ENCODE results near the gene DDX11. TPM values are rescaled to one million over a fixed set of nuclear protein-coding genes. Genes with fewer than 3 reads are reported as not detected.
"Not testable (repeated sequence)": the region's sequence is repeated elsewhere in the genome, so short reads cannot be mapped to it uniquely, and the experiment has no call there.

The DDX11 gene
- 14.4 TPM for polyA plus RNA-seq (2013, experiment 1 of 2; ENCODE audit: insufficient read length)
- polyA plus RNA-seq (2013, experiment 2 of 2; ENCODE audit: insufficient read length), result 15.5 TPM

GRCh38 chr12:31073527-31074332 is at the start of gene DDX11:
DDX11 (plus strand) TSS chr12:31073860; CDS start chr12:31078394, 4,534 bp downstream.
- peak; percentile 88 for DNase-seq

- DNase-seq, result no peak
These were observed 47.5 kb upstream of the DDX11 start for GRCh38 chr12:31026202-31026601.

GRCh38 chr12:31027006-31027405 is 46.7 kb upstream of the DDX11 start:
- not testable (repeated sequence) for DNase-seq

GRCh38 chr12:31029468-31029867 is 44.2 kb upstream of the DDX11 start:
- no peak for DNase-seq

GRCh38 chr12:31029916-31030562 is 43.6 kb upstream of the DDX11 start:
- no peak for DNase-seq

DNA sequence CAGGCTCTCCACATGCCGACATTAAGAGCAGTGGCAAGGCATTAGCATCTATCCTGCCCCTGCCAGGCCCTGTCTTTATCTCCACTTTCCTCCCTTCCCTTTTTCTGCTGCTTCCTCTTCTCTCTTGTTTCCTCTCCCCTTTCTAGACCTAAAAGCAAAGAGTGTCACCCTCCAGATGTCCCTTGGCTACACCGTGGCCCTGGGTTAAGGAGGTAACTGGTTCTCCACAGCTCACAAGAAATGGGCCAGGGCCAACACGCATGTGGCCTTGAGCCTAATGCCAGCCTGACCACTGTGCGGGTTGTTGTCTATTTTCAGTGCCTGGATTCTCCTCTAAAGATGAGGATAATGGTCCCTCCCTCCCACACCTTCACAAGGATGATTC is 41.7 kb upstream of the DDX11 start:
- DNase-seq, result no peak

GRCh38 chr12:31033146-31033545 is 40.5 kb upstream of the DDX11 start:
- no peak for DNase-seq

DNA sequence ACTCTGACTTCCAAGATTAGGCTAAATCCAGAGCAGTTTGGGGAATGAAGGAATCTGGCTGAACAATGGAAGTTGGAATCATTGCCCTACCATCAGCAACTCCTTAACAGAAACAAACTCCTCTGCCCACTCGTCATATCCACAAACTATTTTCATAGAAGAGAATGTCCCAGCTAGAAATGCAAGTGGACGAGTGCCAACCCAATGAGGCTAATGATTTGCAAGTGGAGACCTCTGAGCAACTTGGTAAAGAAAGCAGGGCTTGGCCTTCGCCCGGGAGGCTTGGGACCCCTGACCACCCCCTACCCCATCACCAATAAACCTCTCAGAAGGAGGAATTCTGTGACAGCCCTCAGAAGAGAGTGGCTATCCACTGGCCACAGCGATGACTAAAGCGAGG is 40.0 kb upstream of the DDX11 start:
- DNase-seq, result no peak

DNA sequence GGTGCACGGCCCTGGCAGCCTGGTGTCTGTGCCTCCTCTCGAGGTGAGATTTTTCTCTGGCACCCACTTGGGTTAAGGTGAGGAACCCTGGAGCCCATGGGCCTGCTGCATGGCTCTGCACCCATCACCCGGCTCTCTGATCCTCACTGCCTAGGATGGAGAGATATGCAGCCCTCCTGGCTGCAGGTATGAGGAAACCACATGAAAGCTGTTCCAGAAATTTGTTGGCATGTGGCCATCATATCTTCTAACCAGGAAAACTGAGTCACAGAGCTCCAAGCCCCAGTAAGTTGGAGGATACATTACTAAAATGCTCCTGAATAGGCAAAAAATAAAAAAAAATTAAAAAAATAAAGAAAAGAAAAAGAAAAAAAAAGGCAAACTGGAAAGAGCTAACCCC is 39.3 kb upstream of the DDX11 start:
- no peak for DNase-seq

DNA sequence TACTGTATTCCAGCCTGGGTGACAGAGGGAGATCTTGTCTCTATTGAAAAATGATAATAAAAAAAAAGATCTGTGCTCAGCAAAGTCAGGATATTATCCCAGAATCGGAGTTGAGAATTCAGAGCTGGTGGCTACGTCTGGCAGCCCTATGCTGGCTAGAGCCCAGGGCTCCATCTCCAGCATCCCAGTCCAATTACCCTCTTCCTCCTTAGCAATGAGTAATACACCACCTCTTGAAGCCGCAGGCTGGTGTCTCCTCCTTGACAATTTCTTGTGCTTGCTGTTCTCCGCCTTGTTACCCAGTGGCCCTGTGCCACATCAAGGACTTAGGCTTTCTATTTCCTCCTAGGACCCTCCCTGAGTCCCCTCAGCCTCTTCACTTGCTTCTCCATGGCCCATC is 38.4 kb upstream of the DDX11 start:
- DNase-seq, result peak; percentile 6

- peak; percentile 27 for DNase-seq
These were observed 37.5 kb upstream of the DDX11 start for GRCh38 chr12:31035967-31036665.

- no peak for DNase-seq
These were observed 36.6 kb upstream of the DDX11 start for GRCh38 chr12:31037028-31037427.

GRCh38 chr12:31037931-31038330 is 35.7 kb upstream of the DDX11 start:
- DNase-seq, result no peak

DNA sequence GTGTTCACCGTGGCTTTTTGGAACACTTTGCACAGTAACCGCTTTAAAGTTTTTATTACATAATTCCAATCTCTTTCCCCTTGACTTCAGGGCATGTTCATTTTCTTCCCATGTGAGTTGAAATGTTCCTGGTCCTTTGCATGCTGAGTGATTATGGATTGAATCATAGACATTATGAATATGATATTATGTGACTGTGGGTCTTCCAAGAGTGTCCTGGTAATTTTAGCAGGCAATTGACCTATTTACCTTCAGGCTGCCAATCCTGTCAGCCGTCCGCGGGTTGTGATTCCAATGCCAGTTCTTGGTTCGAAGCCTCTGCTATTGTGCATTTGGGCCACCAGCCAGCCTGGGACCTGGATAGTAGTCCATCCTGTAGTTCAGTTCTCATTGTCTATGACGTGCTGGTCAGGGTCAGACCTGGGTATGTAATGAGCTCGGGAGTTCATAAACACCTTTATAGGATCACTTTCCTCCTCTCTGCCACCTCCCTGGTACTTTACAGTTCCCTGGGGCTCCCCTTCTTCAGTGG is 32.6 kb upstream of the DDX11 start:
- DNase-seq, result no peak

DNA sequence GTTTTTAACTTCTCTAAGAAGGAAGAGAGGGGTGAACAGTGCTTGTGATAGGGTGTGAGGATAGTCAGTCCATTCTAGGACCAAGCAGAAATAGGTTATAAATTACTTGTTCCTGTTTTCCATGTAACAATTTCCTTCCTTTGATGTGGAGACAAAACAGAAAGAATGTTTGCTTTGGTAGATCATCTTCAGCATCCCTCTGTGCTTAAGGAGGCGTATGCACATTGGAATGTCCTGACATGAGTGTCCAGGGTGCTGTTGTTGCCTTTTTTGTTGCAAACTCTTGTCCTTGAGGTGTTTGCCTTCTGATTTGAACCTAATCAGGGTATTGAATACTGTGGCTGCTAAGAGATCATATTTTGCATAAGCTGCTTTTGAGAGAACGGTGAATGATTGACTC is 23.5 kb upstream of the DDX11 start:
- DNase-seq, result not testable (repeated sequence)

DNA sequence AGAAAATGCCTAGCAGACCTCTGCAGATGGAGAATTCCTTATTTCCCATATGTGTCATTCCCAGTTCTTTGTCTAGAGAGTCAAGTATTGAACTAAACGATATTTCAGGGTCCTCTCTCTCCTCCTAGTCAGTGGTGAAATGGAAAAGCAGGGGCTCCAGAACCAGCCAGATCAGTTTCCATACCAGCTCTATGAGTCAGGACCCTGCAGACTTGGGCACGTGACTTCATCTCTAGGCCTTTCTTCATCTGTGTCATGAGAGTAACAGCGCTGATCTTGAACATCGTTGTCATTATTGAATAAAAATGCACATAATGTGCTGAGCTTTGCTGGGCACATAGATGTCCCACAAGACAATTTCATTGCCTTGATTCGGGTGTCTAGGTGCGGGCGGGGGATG is 23.1 kb upstream of the DDX11 start:
- peak; percentile 39 for DNase-seq

DNA sequence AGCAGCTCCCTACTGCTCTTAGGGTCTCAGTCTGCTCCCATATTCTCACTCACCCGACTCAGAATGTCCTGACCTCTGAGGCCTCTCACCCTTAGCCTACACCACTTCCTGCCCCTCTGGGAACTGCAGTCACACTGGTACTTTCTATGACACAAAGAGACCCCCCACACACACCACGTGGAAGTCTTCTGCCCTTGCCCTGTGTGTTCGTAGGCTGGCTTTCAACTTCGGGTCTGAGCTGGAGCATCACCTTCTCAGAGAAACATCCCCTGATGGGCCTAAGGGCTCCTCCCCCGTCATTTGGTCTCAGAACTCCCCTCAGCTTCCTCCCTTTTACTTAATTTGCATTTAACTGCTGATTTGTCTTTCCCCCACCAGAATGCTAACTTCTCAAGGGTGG is 22.0 kb upstream of the DDX11 start:
- not testable (repeated sequence) for DNase-seq

- not testable (repeated sequence) for DNase-seq
These were observed 21.5 kb upstream of the DDX11 start for GRCh38 chr12:31052121-31052520.

DNA sequence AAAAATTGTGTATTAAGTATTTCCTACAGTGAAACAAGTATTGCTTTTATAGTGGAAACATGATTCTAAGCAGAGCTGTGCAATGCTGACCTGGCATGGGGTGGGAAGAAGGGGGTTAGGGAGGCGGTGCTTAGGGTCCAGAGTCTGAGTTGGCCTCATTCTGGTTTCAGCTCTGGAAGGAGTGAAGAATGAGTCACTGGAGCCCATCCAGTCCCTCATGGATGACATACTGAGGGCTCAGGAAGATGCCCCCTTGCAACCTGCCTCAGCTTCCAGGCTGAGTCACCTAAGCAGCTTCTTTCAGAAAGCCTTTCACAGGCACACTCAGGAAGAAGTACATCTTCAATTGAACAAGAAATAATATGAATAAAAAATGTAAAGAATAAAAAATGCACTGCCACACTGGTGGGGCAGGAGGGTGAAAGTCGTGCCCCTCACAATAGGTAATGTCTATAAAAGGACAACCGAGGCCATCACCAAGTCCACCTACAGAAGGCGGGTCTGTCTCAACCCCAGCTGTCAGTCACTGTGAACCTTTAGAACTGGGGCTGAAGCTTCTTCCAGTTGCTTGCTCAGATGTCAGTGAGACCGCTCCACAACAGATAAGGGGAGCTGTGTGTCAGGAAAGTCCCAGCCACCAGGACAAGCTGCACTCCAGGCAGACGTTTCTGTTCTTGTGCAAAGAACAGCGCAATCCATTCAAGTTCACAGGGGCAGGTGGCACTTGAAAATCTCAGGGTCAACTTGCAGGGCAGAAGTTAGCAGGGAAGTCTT is 20.8 kb upstream of the DDX11 start:
- peak; percentile 67 for DNase-seq

DNA sequence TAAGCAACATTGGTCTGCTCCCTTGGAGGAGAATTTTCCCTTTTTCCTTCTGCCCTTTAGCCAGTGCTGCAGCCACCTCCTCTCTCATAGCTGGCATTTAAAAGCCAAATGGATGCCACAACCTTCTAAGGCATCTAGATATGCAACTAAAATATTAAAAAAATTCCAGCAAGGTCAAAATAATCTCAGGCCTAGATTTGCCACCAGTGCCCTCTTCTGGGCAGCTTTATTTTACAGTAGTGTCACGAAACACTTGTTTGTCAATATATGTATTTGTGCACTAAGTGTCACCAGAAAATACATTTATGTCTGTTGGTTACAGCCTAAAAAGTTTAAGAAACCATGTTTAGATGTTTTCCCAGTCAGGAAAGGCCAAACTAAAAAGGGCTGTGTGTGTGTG is 19.7 kb upstream of the DDX11 start:
- DNase-seq, result not testable (repeated sequence)

DNA sequence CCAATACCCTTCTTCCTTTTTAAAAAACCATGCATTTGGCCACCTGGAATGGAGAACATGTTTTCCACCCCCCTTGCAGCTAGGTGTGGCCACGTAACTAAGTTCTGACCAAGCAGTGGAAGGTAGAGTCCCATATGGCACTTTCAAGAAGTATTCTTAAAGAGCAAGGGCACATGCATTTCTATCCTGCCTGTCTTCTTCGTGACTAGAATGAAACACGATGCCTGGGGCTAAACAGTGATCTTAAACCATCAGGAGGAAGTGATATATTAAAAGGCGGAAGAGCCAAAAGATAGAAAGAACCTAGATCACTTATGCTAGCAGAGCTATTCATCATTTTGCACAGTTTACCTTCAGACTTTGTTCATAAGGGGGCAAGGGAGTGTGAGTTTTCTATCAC is 16.0 kb upstream of the DDX11 start:
- no peak for DNase-seq

GRCh38 chr12:31066196-31066595 is 7.5 kb upstream of the DDX11 start:
- DNase-seq, result not testable (repeated sequence)

Measured in fibroblast of skin of abdomen (primary cell).